Measurements from ENCODE around the gene ERCC6L2. TPM values are rescaled to one million over a fixed set of nuclear protein-coding genes. Genes with fewer than 3 reads are reported as not detected.

Gene ERCC6L2, protein sequence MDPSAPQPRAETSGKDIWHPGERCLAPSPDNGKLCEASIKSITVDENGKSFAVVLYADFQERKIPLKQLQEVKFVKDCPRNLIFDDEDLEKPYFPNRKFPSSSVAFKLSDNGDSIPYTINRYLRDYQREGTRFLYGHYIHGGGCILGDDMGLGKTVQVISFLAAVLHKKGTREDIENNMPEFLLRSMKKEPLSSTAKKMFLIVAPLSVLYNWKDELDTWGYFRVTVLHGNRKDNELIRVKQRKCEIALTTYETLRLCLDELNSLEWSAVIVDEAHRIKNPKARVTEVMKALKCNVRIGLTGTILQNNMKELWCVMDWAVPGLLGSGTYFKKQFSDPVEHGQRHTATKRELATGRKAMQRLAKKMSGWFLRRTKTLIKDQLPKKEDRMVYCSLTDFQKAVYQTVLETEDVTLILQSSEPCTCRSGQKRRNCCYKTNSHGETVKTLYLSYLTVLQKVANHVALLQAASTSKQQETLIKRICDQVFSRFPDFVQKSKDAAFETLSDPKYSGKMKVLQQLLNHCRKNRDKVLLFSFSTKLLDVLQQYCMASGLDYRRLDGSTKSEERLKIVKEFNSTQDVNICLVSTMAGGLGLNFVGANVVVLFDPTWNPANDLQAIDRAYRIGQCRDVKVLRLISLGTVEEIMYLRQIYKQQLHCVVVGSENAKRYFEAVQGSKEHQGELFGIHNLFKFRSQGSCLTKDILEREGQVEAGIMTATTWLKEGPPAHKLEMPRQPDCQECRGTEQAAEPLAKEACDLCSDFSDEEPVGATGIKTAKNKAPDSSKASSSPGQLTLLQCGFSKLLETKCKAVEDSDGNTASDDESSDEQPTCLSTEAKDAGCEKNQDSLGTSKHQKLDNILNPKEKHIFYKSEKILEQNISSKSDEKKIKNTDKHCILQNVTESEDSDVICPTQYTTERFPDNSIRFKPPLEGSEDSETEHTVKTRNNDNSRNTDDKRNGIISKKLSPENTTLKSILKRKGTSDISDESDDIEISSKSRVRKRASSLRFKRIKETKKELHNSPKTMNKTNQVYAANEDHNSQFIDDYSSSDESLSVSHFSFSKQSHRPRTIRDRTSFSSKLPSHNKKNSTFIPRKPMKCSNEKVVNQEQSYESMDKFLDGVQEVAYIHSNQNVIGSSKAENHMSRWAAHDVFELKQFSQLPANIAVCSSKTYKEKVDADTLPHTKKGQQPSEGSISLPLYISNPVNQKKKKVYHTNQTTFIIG (N-terminal part only)
- 100 to 1,000 TPM in 2 of 4 donors, 10 to 100 TPM in 2; 62.4 to 199 (median 101) TPM for total RNA-seq

DNA sequence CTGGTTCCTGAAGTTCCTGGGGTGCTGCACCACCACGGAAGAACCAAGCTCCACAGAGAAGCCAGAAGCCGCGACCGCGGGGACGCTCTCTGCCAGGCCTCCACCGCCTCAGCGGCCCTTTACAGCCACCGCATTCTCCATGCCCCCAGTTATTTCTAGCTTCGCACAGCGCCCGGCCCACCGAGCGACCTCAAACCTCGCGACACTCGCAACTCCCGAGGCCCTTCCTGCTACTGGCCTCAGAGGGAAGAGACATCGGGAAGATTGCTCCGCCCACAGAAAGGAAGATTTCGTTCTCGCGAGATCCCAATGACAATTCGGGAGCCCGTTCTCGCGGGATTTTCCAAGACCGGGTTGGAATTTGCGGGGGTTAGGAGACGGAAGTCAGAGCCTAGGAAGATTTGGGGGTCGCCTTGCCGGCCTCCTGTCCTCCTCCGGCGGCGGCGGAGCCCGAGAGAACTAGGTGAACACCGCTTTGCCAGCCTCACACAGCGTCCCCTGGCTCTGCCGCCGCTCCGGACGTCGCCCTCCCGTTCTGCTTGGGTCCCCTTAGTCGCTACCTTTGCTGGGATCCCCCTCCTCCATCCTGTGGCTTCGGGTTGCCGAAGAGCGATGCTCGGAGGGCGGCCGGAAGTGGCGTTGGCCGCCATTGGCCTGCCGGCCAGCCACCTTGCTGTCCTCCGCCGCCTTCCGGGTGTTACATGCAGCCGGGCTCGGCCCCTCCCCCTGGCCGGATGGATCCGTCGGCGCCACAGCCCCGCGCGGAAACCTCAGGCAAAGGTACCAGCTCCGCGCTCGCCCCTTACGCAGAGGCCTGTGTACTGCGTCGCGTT lies at the start of gene ERCC6L2:
Gene ERCC6L2 (plus strand): TSS at position 387 of the 833 bp plus-strand sequence. CDS start 348 bp downstream, at position 735.
- H3K27ac ChIP-seq: no peak within 1 kb of the TSS
- H3K36me3 ChIP-seq: no peaks in the 10 kb centered on the region
- TF ChIP-seq POLR2A (IDR thresholded peaks at IDR 0.05): peak; percentile 57 to 82
- TF ChIP-seq, protein P1, sequence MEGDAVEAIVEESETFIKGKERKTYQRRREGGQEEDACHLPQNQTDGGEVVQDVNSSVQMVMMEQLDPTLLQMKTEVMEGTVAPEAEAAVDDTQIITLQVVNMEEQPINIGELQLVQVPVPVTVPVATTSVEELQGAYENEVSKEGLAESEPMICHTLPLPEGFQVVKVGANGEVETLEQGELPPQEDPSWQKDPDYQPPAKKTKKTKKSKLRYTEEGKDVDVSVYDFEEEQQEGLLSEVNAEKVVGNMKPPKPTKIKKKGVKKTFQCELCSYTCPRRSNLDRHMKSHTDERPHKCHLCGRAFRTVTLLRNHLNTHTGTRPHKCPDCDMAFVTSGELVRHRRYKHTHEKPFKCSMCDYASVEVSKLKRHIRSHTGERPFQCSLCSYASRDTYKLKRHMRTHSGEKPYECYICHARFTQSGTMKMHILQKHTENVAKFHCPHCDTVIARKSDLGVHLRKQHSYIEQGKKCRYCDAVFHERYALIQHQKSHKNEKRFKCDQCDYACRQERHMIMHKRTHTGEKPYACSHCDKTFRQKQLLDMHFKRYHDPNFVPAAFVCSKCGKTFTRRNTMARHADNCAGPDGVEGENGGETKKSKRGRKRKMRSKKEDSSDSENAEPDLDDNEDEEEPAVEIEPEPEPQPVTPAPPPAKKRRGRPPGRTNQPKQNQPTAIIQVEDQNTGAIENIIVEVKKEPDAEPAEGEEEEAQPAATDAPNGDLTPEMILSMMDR (IDR thresholded peaks at IDR 0.05): peak in 3 of 6 experiments; percentile 23 to 40 (median 33)
- H3K27me3 ChIP-seq: no peaks in the 10 kb centered on the region
- peak; percentile 94 to 97 (median 97) for DNase-seq
- H3K9me3 ChIP-seq: no peaks in the 10 kb centered on the region
- H3K4me1 ChIP-seq: peaks cover 0 to 10% (median 0%) of the 10 kb centered on the region in 4 donors
- peak within 1 kb of the TSS in 1 of 4 donors; percentile 85 for H3K4me3 ChIP-seq

DNA sequence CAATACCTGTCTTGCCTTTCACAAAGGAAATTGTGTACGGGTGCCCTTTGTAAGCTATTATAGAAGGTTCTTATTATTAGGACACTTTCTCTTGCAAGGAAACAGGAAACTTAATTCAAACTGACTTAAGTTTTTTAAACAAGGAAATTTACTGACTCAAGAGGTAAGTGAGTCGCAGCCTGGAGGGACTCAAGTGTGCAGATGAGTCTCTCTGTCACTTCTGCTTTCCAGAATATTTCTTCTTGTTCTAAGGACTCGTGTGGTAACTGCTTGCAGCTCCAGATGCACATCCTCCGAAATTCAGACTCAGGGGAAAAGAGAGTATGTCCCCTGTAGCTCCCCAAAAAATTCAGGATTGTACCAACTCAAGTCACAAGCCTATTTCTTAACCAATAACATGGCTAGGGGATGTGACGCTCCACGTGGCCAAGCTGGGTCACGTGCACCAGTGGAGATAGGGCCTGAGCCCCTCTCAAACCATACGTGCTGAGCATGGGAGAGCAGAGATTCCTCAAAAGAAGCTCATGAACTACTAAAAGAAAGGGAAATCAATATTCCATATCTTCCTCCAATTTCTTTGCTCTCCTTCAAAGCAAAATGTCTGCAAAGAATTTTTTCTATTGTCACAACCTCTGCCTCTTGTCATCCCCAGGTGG lies 49.2 kb upstream of the ERCC6L2 start:
- no peak for TF ChIP-seq POLR2A (IDR thresholded peaks at IDR 0.05)
- TF ChIP-seq, protein P1 (IDR thresholded peaks at IDR 0.05): no peak
- Histone ChIP-seq H3K36me3 (no peaks in the 10 kb centered on the region), H3K9me3 (no peaks in the 10 kb centered on the region), H3K27ac (no peak overlapping the region), H3K4me1 (no peaks in the 10 kb centered on the region), H3K4me3 (no peak overlapping the region), H3K27me3 (no peaks in the 10 kb centered on the region)
- no peak for DNase-seq

DNA sequence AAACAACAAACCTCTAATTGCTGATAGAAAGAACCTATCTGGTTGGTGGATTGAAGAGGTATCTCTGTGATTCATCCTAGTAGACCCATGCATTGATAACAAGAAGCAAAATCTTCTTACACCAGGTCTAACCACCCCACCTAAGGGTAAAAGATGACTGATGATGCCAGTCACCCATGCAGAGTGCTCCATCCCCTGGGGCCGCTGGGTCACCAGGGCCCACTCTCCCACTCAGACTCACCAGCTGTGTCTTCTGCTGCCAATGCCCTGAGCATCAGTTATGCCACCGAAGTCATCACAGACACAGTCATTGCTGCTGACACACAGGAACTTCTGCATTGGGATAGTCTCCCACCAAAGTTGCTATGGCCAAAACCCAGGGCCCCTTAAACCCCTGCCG lies 44.7 kb upstream of the ERCC6L2 start:
- TF ChIP-seq, protein P1 (IDR thresholded peaks at IDR 0.05): no peak
- no peak for TF ChIP-seq POLR2A (IDR thresholded peaks at IDR 0.05)
- H3K9me3 ChIP-seq: no peaks in the 10 kb centered on the region
- H3K4me1 ChIP-seq: no peaks in the 10 kb centered on the region
- no peaks in the 10 kb centered on the region for H3K27me3 ChIP-seq
- no peak for DNase-seq
- no peak overlapping the region for H3K27ac ChIP-seq
- no peaks in the 10 kb centered on the region for H3K36me3 ChIP-seq
- no peak overlapping the region for H3K4me3 ChIP-seq

DNA sequence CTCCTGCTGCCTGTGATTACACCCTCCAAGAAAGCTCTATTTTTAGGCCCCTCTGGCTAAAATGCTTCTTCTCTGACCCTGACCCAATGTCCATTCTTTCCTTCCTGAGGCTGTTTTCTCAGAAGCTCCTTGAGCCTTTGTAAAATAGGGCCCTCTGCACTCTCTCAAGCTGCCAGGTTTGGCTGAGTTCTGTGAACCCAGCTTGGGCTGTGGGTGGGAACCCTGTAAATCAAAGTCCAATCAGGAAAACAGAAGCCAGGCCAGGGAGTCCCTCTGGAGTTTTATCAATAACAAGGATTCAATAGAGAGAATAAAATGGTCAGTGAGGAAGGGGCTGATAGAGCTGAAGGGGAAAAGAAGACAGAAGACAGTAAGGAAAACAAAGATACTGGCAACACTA lies 43.7 kb upstream of the ERCC6L2 start:
- TF ChIP-seq, protein P1 (IDR thresholded peaks at IDR 0.05): no peak
- TF ChIP-seq POLR2A (IDR thresholded peaks at IDR 0.05): no peak
- H3K36me3 ChIP-seq: no peaks in the 10 kb centered on the region
- H3K27me3 ChIP-seq: no peaks in the 10 kb centered on the region
- no peak overlapping the region for H3K4me3 ChIP-seq
- no peak for DNase-seq
- H3K9me3 ChIP-seq: no peaks in the 10 kb centered on the region
- no peaks in the 10 kb centered on the region for H3K4me1 ChIP-seq
- no peak overlapping the region for H3K27ac ChIP-seq

All from Peyer's patch (tissue), 4 donors.